Sigmoid colon (tissue), 7 donors: Measurements from ENCODE around the gene RERGL. TPM values are rescaled to one million over a fixed set of nuclear protein-coding genes. Genes with fewer than 3 reads are reported as not detected.

Source experiments
- DNase-seq: peaks from one replicate; pipeline ENCODE4 v3.0.0-alpha.2; 2019
- H3K27ac ChIP-seq, 4 donors: fragments of 200-600 bp; sonication (generic); one replicate each; pipeline ENCODE4 v1.5.1; 2016 to 2019; ENCODE audit warnings: mild to moderate bottlenecking in 1 of 4
- H3K27me3 ChIP-seq, 3 donors: fragments of 200-600 bp; sonication (generic); one replicate each; pipeline ENCODE4 v1.5.1; 2019; ENCODE audit warnings: mild to moderate bottlenecking in 1 of 3
- H3K36me3 ChIP-seq, 4 donors: fragments of 200-600 bp; sonication (generic); one replicate each; pipeline ENCODE4 v1.5.1; 2016 to 2019
- H3K4me1 ChIP-seq, 4 donors: fragments of 200-600 bp; sonication (generic); one replicate each; pipeline ENCODE4 v1.5.1; 2017 to 2019
- H3K4me3 ChIP-seq, 4 donors: fragments of 200-600 bp; sonication (generic); one replicate each; pipeline ENCODE4 v1.5.1; 2017 to 2019; ENCODE audit warnings: mild to moderate bottlenecking in 2 of 4, moderate library complexity in 1 of 4
- H3K9me3 ChIP-seq, 4 donors: fragments of 200-600 bp in 3 of 4; sonication (generic) in 3 of 4; one replicate each; pipeline versions ENCODE4 v1.5.1 to v1.6.1; 2013 to 2019
- EP300 ChIP-seq, 4 donors: sonication (generic); formaldehyde crosslinking; IDR thresholded peaks; one replicate each; pipeline ENCODE4 v1.6.1; 2017; ENCODE audit warnings: antibody characterized with exemption in 4 of 4
- POLR2A ChIP-seq, 2 donors: fragments of 450-650 bp; IDR thresholded peaks; one replicate each; pipeline ENCODE4 v1.6.1; 2016; ENCODE audit warnings: antibody characterized with exemption in 2 of 2, mild to moderate bottlenecking in 2 of 2, moderate library complexity in 2 of 2
- POLR2AphosphoS5 ChIP-seq, 4 donors: sonication (generic); formaldehyde crosslinking; IDR thresholded peaks; one replicate each; pipeline ENCODE4 v1.6.1; 2017; ENCODE audit warnings: antibody characterized with exemption in 4 of 4
- WGBS, 2 donors: extraction: QIAGEN DNeasy Blood & Tissue Kit; methylation state at CpG; one replicate each; pipeline ENCODE4 v1.1.7; 2013; 5-methylcytosine and 5-hydroxymethylcytosine counted together
- intact Hi-C: fragments of 100-400 bp; cut with DNase I; formaldehyde crosslinking; loops from one replicate; pipeline ENCODE4 v1.15.1; 2023
- polyA plus RNA-seq, 3 donors: library from polyadenylated mRNA; stranded (reverse); fragments of 200-250 nt; gene quantifications; one replicate each; pipeline ENCODE4 v1.2.3, GENCODE V29; 2013
- total RNA-seq, 4 donors: library from RNA; depleted of rRNA; stranded (reverse); fragments of >200 nt; gene quantifications; one replicate each; pipeline ENCODE4 v1.1.0, GENCODE V29; 2016
- TF ChIP-seq, protein P1 (sequence below), 4 experiments: fragments of 450-650 bp in 3 of 4; fragments of 200-600 bp in 1 of 4; IDR thresholded peaks; one replicate each; pipeline ENCODE4 v1.5.1; 2016 to 2019; ENCODE audit warnings: antibody characterized with exemption in 4 of 4, mild to moderate bottlenecking in 3 of 4, moderate library complexity in 2 of 4
- donor health status: healthy with polysubstance abuse.
- donor health status: Bipolar disorder and iron deficiency.
- donor health status: healthy.

The RERGL gene
- total and polyA plus RNA-seq, 7 donors: 2.5 to 14.6 (median 3.4) TPM; not detected in 2

DNA sequence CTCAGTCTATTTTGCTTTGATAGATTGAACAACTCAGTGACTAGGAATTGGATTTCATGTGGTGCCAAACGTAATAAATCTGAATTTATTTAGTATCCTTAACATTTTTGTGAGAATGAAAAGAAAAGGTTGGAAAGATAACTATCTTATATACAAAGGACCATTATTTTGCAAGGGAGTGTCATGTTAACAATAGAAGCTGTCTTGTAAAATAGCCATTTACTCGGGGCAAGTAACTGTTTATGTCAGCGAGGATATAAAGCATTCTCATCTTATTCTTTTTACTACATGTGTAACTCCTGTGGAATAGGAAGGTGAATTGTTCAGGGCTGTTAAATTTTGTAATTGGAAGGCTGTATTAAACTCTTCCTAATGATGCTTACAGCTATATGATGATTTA, 5.9 kb downstream of the RERGL start:
- no peak for DNase-seq

GRCh38 chr12:18079541-18080246, 10.3 kb downstream of the RERGL start:
- 61% methylated on average over 7 of the region's 7 CpGs for WGBS, 2 donors
- TF ChIP-seq, protein P1, sequence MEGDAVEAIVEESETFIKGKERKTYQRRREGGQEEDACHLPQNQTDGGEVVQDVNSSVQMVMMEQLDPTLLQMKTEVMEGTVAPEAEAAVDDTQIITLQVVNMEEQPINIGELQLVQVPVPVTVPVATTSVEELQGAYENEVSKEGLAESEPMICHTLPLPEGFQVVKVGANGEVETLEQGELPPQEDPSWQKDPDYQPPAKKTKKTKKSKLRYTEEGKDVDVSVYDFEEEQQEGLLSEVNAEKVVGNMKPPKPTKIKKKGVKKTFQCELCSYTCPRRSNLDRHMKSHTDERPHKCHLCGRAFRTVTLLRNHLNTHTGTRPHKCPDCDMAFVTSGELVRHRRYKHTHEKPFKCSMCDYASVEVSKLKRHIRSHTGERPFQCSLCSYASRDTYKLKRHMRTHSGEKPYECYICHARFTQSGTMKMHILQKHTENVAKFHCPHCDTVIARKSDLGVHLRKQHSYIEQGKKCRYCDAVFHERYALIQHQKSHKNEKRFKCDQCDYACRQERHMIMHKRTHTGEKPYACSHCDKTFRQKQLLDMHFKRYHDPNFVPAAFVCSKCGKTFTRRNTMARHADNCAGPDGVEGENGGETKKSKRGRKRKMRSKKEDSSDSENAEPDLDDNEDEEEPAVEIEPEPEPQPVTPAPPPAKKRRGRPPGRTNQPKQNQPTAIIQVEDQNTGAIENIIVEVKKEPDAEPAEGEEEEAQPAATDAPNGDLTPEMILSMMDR (IDR thresholded peaks at IDR 0.05): no peak
- no peak for TF ChIP-seq POLR2A (IDR thresholded peaks at IDR 0.05)
- no peak for TF ChIP-seq EP300 (IDR thresholded peaks at IDR 0.05)
- no peak for TF ChIP-seq POLR2AphosphoS5 (IDR thresholded peaks at IDR 0.05)
- no peak overlapping the region for H3K27ac ChIP-seq
- no peak for DNase-seq
- no peaks in the 10 kb centered on the region for H3K27me3 ChIP-seq
- intact Hi-C loops: no loop called here
- H3K36me3 ChIP-seq: no peaks in the 10 kb centered on the region
- no peaks in the 10 kb centered on the region for H3K4me1 ChIP-seq
- no peak overlapping the region for H3K4me3 ChIP-seq
- H3K9me3 ChIP-seq: no peaks in the 10 kb centered on the region

More for the DNA sequence above, 5.9 kb downstream of the RERGL start:
- no peaks in the 10 kb centered on the region for H3K36me3 ChIP-seq
- no peak overlapping the region for H3K27ac ChIP-seq
- no peaks in the 10 kb centered on the region for H3K27me3 ChIP-seq
- TF ChIP-seq POLR2A (IDR thresholded peaks at IDR 0.05) (no peak), EP300 (IDR thresholded peaks at IDR 0.05) (no peak), POLR2AphosphoS5 (IDR thresholded peaks at IDR 0.05) (no peak)
- TF ChIP-seq, protein P1 (IDR thresholded peaks at IDR 0.05): no peak
- intact Hi-C loops: no loop called here
- no peaks in the 10 kb centered on the region for H3K9me3 ChIP-seq
- 13 to 47% methylated on average over 3 of the region's 3 CpGs for WGBS, 2 donors
- H3K4me3 ChIP-seq: no peak overlapping the region
- H3K4me1 ChIP-seq: no peaks in the 10 kb centered on the region

- 17 to 52% methylated on average over 3 of the region's 3 CpGs for WGBS, 2 donors
- intact Hi-C loops: no loop called here
- no peak for TF ChIP-seq POLR2AphosphoS5 (IDR thresholded peaks at IDR 0.05)
- TF ChIP-seq, protein P1 (IDR thresholded peaks at IDR 0.05): no peak
- no peak for TF ChIP-seq EP300 (IDR thresholded peaks at IDR 0.05)
- no peak for TF ChIP-seq POLR2A (IDR thresholded peaks at IDR 0.05)
These were observed 16.0 kb downstream of the RERGL start for GRCh38 chr12:18074001-18074400.

DNA sequence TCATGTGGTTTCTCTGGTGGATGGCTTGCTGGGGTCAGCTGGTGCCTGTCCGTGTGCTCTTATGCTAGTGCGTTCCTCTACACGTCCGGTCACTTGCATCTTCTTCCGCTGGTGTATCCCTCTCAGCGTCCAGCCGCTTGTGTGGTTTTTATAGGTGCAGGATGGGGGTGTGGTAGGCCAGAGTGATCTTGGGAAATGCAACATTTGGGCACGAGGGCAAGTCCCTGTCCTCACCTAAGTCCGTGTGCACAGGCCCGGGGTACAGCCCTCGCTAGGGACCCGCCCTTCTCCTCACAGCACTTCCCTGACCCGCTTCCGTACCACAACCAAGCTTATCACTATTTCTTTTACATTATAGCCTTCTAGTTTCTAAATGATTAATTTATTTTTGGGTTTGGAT, 17.3 kb downstream of the RERGL start:
- no peak for DNase-seq
- TF ChIP-seq POLR2A (IDR thresholded peaks at IDR 0.05) (no peak), EP300 (IDR thresholded peaks at IDR 0.05) (no peak), POLR2AphosphoS5 (IDR thresholded peaks at IDR 0.05) (no peak)
- TF ChIP-seq, protein P1 (IDR thresholded peaks at IDR 0.05): no peak
- intact Hi-C loops: no loop called here
- H3K27ac ChIP-seq: no peak overlapping the region
- no peaks in the 10 kb centered on the region for H3K36me3 ChIP-seq
- H3K4me3 ChIP-seq: no peak overlapping the region
- H3K4me1 ChIP-seq: no peaks in the 10 kb centered on the region
- H3K27me3 ChIP-seq: no peaks in the 10 kb centered on the region
- 82 to 84% methylated on average over 14 of the region's 14 CpGs for WGBS, 2 donors
- no peaks in the 10 kb centered on the region for H3K9me3 ChIP-seq

More at GRCh38 chr12:18074001-18074400, 16.0 kb downstream of the RERGL start:
- no peaks in the 10 kb centered on the region for H3K4me1 ChIP-seq
- no peaks in the 10 kb centered on the region for H3K36me3 ChIP-seq
- DNase-seq: no peak
- no peak overlapping the region for H3K27ac ChIP-seq
- H3K9me3 ChIP-seq: no peaks in the 10 kb centered on the region
- H3K4me3 ChIP-seq: no peak overlapping the region
- no peaks in the 10 kb centered on the region for H3K27me3 ChIP-seq

DNA sequence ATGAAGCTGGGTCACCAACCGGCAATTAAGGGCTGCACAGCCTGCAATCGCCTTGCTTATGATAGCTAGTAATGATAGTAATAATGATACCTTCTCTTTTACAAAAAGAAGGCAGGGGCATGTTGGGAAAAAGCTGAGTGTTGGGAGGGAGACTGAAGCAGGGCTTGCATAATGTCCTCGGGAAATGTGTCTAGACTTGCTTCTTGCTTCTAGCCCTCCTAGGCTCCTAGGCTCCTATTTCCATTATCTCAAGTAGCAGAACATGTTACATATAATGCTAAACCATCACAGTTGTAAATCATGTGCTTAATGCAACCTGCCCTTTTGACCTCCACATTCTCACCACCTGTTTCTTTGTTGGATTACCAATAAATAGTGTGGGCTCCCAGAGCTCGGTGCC, 18.7 kb downstream of the RERGL start:
- Histone ChIP-seq H3K4me1 (no peaks in the 10 kb centered on the region), H3K36me3 (no peaks in the 10 kb centered on the region), H3K27ac (no peak overlapping the region), H3K9me3 (no peaks in the 10 kb centered on the region), H3K4me3 (no peak overlapping the region), H3K27me3 (no peaks in the 10 kb centered on the region)
- TF ChIP-seq, protein P1 (IDR thresholded peaks at IDR 0.05): no peak
- TF ChIP-seq POLR2AphosphoS5 (IDR thresholded peaks at IDR 0.05): no peak
- TF ChIP-seq EP300 (IDR thresholded peaks at IDR 0.05): no peak
- no peak for TF ChIP-seq POLR2A (IDR thresholded peaks at IDR 0.05)
- WGBS, 2 donors: 66 to 70% methylated on average over 4 of the region's 4 CpGs
- DNase-seq: no peak
- intact Hi-C loops: no loop called here
